NB4 (cell line): ENCODE measurements around the gene SULT2A1.

Source experiments
- DNase-seq: peaks from one replicate; pipeline ENCODE4 v3.0.0; 2010; ENCODE audit warnings: low read depth
- H3K4me3 ChIP-seq: one replicate; pipeline ENCODE4 v1.5.1; 2011; ENCODE audit warnings: mild to moderate bottlenecking, low read depth, low read length, moderate library complexity
- CTCF ChIP-seq: IDR thresholded peaks from one replicate; pipeline ENCODE4 v1.5.1; 2012; ENCODE audit warnings: low read depth, low read length
- MAX ChIP-seq: IDR thresholded peaks from 2 replicates; pipeline ENCODE4 v1.6.1; 2011; ENCODE audit warnings: low read depth, low read length
- MYC ChIP-seq: IDR thresholded peaks from 2 replicates; pipeline ENCODE4 v1.6.1; 2011; ENCODE audit warnings: low read depth, low read length
- POLR2A ChIP-seq: IDR thresholded peaks from 2 replicates; pipeline ENCODE4 v1.6.1; 2011; ENCODE audit warnings: mild to moderate bottlenecking; ENCODE audit not compliant: insufficient read length; ENCODE audit errors: extremely low read depth

Gene SULT2A1

GRCh38 chr19:47832723-47833122 is 53.4 kb downstream of the SULT2A1 start:
- no peak overlapping the region for H3K4me3 ChIP-seq
- DNase-seq: no peak
- peak; percentile 18 for TF ChIP-seq CTCF
- no peak for TF ChIP-seq POLR2A

- H3K4me3 ChIP-seq: no peak overlapping the region
- TF ChIP-seq MAX: no peak
- DNase-seq: no peak
These were observed 59.3 kb downstream of the SULT2A1 start for GRCh38 chr19:47826800-47827199.

GRCh38 chr19:47824396-47824795 is 61.7 kb downstream of the SULT2A1 start:
- H3K4me3 ChIP-seq: no peak overlapping the region
- TF ChIP-seq MAX: no peak
- TF ChIP-seq CTCF: peak; percentile 13
- DNase-seq: no peak

- no peak within 1 kb of the TSS for H3K4me3 ChIP-seq
- no peak for DNase-seq
These were observed 64.6 kb downstream of the SULT2A1 start, which contains the start of gene CRX for GRCh38 chr19:47821460-47822020. Gene CRX (plus strand): TSS chr19:47821937. CDS start chr19:47834444, 12,507 bp downstream.

More at GRCh38 chr19:47821460-47822020, 64.6 kb downstream of the SULT2A1 start, which contains the start of gene CRX:
- no peak for TF ChIP-seq CTCF
- TF ChIP-seq MYC: no peak
- no peak for TF ChIP-seq POLR2A
- TF ChIP-seq MAX: no peak
